ENCODE measurements around the gene GALNT4. TPM values are rescaled to one million over a fixed set of nuclear protein-coding genes. Genes with fewer than 3 reads are reported as not detected.

The GALNT4 gene
- total RNA-seq, 1 donor from 2014 or later = 6.9 TPM

- Mint-ChIP-seq H3K4me1 (ENCODE audit: low read depth, unreplicated experiment) (peaks cover 18% of the 10 kb centered on the region), H3K9me3 (ENCODE audit: unreplicated experiment) (no peaks in the 10 kb centered on the region), H3K27me3 (ENCODE audit: low read depth, unreplicated experiment) (no peaks in the 10 kb centered on the region), H3K27ac (ENCODE audit: unreplicated experiment) (peak overlapping the region; percentile 80), H3K36me3 (ENCODE audit: low read depth, unreplicated experiment) (peaks cover 11% of the 10 kb centered on the region), H3K4me3 (ENCODE audit: unreplicated experiment) (peak overlapping the region; percentile 95)
- Histone ChIP-seq H4K20me1 (ENCODE audit: insufficient read depth, low read length) (peaks cover 3% of the 10 kb centered on the region), H3K79me2 (ENCODE audit: insufficient read depth, low read length) (peaks cover 34% of the 10 kb centered on the region), H3K27me3 (ENCODE audit: insufficient read depth, low read length) (no peaks in the 10 kb centered on the region), H3K4me2 (ENCODE audit: low read length) (peak overlapping the region; percentile 98), H3K4me1 (ENCODE audit: insufficient read depth, low read length) (peaks cover 8% of the 10 kb centered on the region), H3K9ac (ENCODE audit: low read length) (peak overlapping the region; percentile 91), H3K9me3 (ENCODE audit: insufficient read depth, low read depth, low read length) (no peaks in the 10 kb centered on the region), H3K4me3 (ENCODE audit: insufficient read depth, low read depth, low read length) (peak overlapping the region; percentile 84), H3K27ac (ENCODE audit: low read depth, low read length) (peak overlapping the region; percentile 78), H2AFZ (ENCODE audit: low read depth, low read length) (peak overlapping the region; percentile 99), H3K36me3 (ENCODE audit: insufficient read depth, low read length) (no peaks in the 10 kb centered on the region)
- DNase-seq (ENCODE audit: low read depth) (no peak), FAIRE-seq (no peak)
- TF ChIP-seq CTCF (IDR thresholded peaks at IDR 0.05; ENCODE audit: insufficient read depth, low read depth, low read length) = no peak
- TF ChIP-seq EZH2 (IDR thresholded peaks at IDR 0.05; ENCODE audit: insufficient read depth, low read length) = no peak
These were observed 604 bp downstream of the GALNT4 start for GRCh38 chr12:89523843-89524540.

GRCh38 chr12:89523393-89523792, 1.2 kb downstream of the GALNT4 start:
- H3K9me3 Mint-ChIP-seq (ENCODE audit: unreplicated experiment) = no peaks in the 10 kb centered on the region
- Histone ChIP-seq H3K79me2 (ENCODE audit: insufficient read depth, low read length) (peaks cover 34% of the 10 kb centered on the region), H3K4me3 (ENCODE audit: insufficient read depth, low read depth, low read length) (peak overlapping the region; percentile 84)

More at GRCh38 chr12:89523393-89523792, 1.2 kb downstream of the GALNT4 start:
- FAIRE-seq = no peak
- TF ChIP-seq CTCF (IDR thresholded peaks at IDR 0.05; ENCODE audit: insufficient read depth, low read depth, low read length) (no peak), EZH2 (IDR thresholded peaks at IDR 0.05; ENCODE audit: insufficient read depth, low read length) (no peak)
- Mint-ChIP-seq H3K4me1 (ENCODE audit: low read depth, unreplicated experiment) (peaks cover 18% of the 10 kb centered on the region), H3K36me3 (ENCODE audit: low read depth, unreplicated experiment) (peaks cover 11% of the 10 kb centered on the region), H3K27me3 (ENCODE audit: low read depth, unreplicated experiment) (no peaks in the 10 kb centered on the region), H3K27ac (ENCODE audit: unreplicated experiment) (no peak overlapping the region), H3K4me3 (ENCODE audit: unreplicated experiment) (peak overlapping the region; percentile 95)
- Histone ChIP-seq H4K20me1 (ENCODE audit: insufficient read depth, low read length) (peaks cover 3% of the 10 kb centered on the region), H3K4me2 (ENCODE audit: low read length) (peak overlapping the region; percentile 98), H3K27ac (ENCODE audit: low read depth, low read length) (no peak overlapping the region), H3K9ac (ENCODE audit: low read length) (peak overlapping the region; percentile 91), H3K9me3 (ENCODE audit: insufficient read depth, low read depth, low read length) (no peaks in the 10 kb centered on the region), H2AFZ (ENCODE audit: low read depth, low read length) (no peak overlapping the region), H3K36me3 (ENCODE audit: insufficient read depth, low read length) (no peaks in the 10 kb centered on the region), H3K4me1 (ENCODE audit: insufficient read depth, low read length) (peaks cover 8% of the 10 kb centered on the region), H3K27me3 (ENCODE audit: insufficient read depth, low read length) (no peaks in the 10 kb centered on the region)
- no peak for DNase-seq (ENCODE audit: low read depth)

All from astrocyte (in vitro differentiated cells and primary cell).